NCI-H524 treated with DMSO at 0.1 percent for 48 hours (cell line): ENCODE data around the gene MEPCE.
"Not testable (repeated sequence)": the region's sequence is repeated elsewhere in the genome, so short reads cannot be mapped to it uniquely, and the experiment has no call there.

Source experiments
- DNase-seq: peaks from one replicate; lab custom pipeline; 2025; lab: John Stamatoyannopoulos, UW

The MEPCE gene, protein sequence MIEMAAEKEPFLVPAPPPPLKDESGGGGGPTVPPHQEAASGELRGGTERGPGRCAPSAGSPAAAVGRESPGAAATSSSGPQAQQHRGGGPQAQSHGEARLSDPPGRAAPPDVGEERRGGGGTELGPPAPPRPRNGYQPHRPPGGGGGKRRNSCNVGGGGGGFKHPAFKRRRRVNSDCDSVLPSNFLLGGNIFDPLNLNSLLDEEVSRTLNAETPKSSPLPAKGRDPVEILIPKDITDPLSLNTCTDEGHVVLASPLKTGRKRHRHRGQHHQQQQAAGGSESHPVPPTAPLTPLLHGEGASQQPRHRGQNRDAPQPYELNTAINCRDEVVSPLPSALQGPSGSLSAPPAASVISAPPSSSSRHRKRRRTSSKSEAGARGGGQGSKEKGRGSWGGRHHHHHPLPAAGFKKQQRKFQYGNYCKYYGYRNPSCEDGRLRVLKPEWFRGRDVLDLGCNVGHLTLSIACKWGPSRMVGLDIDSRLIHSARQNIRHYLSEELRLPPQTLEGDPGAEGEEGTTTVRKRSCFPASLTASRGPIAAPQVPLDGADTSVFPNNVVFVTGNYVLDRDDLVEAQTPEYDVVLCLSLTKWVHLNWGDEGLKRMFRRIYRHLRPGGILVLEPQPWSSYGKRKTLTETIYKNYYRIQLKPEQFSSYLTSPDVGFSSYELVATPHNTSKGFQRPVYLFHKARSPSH

DNA sequence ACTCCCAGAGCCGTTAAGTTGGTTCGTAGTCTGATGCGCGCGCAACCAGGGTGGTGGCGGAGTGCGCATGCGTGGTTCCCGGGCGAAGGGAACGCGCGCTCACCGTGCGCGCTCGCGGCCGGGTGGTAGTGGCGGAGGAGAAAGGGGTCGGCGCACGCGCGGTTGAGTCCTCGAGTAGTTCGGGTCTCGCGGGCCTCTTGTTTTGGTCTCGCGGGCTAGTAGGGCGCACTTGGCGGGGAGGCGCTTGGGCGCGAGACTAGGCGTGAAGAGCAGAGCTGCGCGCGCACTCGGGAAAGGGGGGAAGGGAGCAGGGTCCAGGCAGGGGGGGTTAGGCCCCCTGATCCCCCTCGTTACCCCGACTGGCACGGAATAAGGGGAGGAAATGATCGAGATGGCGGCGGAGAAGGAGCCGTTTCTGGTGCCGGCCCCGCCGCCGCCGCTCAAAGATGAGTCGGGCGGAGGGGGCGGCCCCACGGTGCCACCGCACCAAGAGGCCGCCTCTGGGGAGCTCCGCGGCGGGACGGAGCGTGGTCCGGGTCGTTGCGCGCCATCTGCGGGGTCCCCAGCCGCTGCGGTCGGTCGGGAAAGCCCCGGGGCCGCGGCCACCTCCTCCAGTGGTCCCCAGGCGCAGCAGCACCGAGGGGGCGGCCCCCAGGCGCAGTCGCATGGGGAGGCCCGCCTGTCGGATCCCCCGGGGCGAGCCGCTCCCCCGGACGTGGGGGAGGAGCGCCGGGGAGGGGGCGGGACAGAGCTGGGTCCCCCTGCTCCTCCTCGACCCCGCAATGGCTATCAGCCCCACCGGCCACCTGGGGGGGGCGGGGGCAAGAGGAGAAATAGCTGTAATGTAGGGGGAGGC, at the start of gene MEPCE:
TSS of gene MEPCE (plus strand) at position 195 of the 856 bp plus-strand sequence. CDS start at position 383, 188 bp downstream.
- DNase-seq: peak; percentile 68

DNA sequence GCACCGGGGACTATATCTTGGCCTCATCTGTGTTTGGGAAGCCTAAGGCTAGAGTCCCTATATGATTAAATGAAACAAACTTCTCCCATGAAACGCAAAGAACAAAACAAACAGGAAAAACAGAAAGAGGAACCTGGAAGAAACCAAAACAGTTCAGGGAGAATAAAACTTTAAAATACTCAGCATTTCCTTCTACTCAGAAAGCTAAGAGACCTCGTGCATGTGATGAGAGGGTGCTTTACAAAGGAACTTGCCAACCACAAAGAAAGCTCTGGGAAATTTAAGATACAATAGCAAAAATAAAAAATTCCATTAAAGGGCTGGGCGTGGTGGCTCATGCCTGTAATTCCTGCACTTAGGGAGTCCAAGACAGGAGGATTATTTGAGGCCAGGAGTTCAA, 49.4 kb upstream of the MEPCE start:
- no peak for DNase-seq

DNA sequence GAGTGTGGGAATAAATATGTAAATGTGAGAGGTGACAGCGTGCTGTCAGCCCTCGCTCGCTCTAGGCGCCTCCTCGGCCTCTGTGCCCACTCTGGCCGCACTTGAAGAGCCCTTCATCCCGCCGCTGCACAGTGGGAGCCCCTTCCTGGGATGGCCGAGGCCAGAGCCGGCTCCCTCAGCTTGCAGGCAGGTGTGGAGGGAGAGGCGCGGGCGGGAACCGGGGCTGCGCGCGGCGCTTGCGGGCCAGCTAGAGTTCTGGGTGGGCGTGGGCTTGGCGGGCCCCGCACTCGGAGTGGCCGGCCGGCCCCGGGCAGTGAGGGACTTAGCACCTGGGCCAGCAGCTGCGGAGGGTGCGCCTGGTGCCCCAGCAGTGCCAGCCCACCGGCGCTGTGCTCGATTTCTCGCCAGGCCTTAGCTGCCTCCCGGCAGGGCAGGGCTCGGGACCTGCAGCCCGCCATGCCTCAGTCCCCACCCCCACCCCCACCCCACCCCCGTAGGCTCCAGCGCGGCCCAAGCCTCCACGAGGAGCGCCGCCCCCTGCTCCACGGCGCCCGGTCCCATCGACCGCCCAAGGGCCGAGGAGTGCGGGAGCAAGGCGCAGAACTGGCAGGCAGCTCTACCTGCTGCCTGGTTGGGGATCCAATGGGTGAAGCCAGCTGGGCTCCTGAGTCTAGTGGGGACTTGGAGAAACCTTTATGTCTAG, 47.9 kb upstream of the MEPCE start:
- DNase-seq: not testable (repeated sequence)

DNA sequence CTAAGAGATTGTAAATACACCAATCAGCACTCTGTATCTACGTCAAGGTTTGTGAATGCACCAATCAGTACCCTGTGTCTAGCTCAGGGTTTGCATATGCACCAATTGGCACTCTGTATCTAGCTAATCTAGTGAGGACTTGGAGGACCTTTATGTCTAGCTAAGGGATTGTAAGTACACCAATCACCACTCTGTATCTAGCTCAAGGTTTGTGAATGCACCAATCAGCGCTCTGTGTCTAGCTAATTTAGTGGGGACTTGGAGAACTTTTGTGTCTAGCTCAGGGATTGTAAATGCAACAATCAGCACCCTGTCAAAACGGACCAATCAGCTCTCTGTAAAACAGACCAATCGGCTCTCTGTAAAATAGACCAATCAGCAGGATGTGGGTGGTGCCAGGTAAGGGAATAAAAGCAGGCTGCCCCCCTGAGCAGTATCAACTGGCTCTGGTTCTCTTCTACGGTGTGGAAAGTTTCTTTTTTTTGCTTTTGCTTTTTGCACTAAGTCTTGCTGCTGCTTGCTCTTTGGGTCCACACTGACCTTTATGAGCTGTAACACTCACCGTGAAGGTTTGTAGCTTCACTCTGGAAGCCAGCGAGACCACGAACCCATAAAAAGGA, 47.3 kb upstream of the MEPCE start:
- DNase-seq: not testable (repeated sequence)

DNA sequence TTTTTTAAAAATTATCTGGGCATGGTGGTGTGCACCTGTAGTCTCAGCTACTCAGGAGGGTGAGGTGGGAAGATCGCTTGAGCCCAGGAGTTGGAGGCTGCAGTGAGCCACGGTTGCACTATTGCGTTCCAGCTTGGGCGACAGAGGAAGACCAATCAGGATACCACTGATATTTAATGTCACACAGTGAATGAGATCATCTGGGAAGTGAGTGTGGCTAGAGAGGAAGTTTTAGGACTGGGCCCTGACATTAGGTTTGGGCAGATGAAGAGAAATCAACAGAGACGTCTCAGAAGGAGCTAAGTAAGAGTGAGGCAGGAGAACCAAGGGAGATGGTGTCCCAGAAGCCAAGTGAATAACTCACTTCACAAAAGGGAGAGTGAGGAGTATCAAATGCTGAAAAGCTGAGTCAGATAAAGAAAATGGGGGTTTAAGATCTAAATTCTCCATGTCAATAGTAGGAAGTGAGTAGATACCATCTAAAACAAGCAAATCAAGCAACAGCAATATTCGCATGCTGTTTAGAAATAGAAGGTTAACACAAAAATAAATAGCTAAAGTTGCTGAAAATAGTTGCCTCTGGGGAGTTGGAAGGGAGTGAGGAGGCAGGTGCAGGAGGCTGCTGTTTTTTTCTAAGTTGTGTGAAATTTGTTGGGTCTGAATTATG, 44.9 kb upstream of the MEPCE start:
- no peak for DNase-seq

DNA sequence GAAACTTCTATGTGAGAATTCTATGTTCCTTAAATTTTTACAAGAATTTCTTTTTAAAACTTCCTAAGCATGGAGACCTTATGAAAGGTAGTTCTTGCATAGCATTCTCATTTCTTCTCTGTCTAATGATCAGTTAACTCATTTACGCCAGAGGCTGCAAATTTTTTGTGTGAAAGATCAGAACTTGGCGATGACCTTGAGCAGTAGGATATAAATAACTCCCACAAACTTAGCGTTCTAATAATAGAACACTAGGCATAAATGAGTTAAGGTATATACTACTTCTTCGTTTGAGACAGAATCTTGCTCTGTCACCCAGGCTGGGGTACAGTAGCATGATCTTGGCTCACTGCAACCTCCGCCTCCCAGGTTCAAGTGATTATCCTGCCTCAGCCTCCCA, 42.7 kb upstream of the MEPCE start:
- no peak for DNase-seq

DNA sequence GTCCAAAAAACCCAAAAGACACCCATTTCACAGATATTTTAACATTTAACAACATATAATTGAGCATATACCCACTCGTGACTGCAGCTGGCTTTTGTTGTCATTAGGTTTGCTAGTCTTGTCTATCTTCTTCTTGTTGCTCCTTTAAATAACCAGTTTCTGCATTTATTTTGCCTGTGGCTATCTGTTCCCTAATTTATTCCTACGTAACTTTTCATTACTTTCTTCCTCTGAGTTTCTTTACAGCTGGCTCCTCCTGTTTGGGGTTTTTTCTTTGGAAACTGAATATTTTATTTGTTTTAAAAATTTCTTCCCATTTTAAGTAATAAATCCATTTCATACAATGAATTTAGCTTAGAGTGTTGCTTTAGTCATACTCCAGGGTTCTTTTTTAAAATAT, 41.9 kb upstream of the MEPCE start:
- no peak for DNase-seq

DNA sequence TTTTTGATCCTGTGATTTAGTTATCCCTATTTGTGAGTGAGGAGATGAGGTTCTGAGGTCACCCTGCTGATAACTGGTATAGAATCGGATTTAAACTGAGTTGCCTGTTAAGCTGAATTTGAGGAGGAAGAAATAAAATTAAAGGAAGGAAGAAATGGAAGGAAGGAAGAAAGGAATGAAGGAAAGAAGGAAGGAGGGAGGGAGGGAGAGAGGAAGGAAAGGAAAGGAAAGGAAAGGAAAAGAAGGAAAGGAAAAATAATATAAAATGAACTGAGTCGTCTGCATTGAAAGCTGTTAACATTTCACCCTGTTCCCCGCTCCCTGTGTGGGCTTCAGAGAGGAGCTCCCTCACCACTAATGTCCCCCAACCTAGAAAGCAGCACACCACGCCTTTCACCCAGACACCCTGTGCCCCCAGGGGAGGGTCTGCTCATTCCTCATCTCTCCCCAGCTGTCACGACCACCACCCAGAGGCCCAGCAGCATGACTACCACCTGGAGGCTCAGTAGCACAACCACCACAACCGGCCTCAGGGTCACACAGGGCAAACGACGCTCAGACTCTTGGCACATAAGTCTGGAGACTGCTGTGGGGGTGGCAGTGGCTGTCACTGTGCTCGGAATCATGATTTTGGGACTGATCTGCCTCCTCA, 40.1 kb upstream of the MEPCE start:
- DNase-seq: no peak

DNA sequence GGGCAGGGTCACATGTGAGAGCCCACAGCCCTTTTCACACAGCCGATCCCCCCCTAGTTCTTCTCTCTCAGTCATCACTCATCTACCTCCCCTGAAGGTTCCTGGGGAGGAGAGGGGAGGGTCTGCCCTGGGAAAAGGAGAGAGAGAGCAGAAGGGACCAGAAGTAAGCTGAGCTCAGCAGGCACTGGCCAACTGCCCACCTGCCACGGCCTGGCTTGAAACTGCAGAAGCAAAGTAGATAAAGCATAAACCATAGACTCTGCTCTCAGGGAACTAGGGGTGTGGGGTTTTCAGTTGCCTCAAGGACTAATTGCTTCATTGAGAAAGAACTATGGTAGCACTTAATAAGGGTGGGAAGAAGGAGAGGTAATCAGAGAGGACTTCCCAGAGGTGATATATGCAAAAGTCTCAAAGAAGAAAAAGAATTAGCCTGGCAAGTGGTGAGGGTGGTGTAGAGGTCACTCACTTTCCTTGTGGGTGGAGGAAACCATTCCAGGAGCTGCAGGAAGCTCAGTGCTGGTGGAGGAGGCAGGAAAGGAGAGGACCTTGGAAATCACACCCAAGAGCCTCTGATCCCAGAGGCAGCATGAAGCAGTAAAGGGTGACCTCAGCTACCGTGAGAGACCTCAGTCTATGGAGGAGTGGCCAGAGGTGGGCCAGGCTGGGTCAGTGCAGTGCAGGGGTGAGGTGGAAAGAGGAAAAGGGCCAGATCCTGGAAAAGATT, 39.2 kb upstream of the MEPCE start:
- no peak for DNase-seq

DNA sequence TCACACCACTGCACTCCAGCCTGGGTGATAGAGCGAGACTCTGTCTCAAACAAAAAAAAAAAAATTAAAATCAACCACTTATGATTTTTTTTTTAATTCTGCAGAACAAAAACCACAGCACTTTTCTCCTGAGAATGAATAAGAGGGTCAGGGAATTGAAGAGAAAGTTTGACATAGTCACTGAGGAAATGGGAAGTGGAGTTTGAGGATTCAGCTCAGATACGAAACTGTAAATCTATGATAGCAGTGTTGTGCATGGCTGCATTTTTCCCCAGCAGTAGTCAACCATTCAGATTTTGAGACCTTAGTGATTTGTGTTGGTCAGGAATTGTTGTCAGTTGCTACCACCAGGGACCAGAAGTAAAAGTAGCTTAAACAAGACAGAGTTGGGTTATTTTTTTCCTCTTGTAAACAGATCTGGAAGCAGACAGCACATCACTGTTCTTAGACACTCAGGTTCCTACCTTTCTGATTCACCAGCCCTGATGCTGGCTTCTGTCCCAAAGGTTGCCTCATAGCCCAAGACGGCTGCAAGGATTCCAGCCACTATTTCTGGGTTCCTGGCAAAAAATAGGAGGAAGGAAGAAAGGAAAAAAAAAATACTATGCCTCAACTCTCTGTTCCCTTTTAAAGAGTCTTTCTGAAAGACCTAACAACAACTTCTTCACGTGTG, 36.3 kb upstream of the MEPCE start:
- no peak for DNase-seq

DNA sequence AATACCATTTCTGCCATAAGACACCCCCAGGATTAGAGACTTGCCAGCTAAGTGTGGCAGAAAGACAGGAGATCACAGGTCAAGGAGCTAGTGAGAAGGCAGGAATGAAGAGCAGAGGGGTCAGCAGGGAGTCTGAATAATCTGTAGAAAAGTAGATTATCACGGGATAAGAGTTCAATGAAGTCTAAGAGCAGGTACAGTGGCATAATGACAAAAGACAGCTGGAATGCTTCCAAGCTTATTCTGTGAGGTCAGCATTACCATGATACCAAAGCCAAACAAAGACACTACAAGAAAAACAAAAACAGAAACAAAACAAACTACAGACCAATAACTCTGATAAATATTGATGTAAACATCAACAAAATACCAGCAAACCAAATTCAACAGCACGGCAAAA, 35.6 kb upstream of the MEPCE start:
- no peak for DNase-seq

DNA sequence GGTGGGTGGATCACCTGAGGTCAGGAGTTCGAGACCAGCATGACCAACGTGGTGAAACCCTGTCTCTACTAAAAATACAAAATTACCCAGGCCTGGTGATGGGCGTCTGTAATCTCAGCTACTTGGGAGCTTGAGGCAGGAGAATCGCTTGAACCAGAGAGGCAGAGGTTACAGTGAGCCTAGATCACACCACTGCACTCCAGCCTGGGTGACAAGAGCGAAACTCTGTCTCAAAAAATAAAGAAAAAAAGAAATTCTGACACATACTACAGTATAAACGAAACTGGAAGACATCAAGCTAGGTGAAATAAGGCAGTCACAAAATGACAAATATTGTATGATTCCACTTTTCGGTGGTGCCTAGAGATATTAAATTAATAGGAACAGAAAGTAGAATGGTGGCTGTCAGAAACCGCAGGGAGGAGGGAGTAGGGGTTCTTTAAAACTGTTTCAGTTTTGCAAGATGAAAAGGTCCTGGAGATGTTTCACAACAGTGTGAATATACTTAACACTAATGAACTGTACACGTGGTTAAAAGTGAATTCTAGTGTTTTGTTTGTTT, 33.1 kb upstream of the MEPCE start:
- no peak for DNase-seq

DNA sequence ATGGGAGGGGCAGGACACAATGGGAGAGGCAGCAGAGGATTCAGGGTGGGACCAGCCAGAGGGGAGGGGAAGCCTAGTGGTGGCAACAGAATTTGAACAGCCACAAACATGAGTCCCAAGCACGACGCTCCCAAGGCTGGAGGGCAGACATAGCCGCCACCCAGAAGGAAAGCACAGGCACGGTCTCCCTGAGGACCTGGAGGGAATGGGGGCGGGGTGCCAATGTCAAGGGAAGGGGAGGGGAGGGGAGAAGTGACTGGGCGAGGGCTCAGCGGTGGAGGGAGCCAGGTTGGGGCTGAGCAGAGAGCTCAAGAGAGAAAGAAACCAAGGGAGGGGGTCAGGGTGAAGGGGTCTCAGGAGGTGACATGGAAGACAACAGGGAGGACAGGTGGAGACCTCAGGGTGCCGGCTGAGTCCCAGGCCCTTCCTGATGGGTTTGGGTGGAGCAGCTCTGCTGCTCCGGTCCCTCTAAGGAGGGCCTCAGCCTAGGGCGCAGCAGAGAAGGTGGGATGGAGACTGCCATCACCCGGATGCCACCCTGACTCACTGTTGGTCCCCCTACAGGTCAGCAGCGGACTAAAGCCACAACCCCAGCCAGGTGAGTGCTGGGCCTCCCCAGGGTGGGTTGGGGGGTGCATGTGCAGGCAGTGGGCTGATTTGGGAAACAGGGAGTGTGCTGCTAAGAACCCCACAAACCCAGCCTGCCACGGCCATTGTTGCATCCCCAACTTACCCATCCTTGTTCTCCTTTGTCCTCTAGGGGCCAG, 32.1 kb upstream of the MEPCE start:
- no peak for DNase-seq

DNA sequence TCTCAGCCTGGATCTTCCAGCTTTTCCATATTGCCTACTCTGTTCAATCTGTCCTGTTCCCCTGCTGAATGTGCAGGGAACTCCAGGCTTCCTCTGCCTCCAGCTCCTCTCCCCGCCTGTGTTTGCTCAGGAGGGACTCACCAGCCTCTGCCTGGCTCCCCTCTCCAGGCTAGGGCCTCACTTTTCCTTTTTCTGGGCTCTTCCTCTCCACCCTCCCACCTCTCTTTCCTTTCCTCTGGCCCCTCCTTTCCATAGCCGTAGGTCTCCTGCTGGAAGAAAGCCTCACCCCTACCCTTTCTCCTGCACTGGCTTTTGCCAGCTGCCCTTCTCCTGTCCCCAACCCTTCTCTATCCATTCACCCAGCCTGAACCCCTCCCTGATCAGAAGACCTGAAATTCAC, 31.4 kb upstream of the MEPCE start:
- DNase-seq: no peak

DNA sequence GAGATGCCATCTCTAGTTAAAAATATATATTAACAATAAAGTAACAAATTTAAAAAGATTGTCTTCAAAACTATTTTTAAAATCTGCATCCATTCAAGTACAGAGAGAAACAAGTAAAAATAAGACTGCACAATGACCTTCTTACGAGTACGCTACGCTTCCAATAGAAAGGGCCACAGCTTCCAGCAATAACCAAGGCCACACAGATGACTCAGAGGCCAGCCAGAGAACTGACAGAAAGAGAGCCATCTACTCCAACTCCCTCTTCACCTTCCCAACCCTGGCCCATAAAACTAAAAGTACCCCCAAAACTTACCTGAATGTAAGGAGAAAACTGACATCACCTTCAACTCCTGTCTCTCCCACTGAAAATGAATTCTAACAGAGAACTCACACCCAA, 29.6 kb upstream of the MEPCE start:
- no peak for DNase-seq

DNA sequence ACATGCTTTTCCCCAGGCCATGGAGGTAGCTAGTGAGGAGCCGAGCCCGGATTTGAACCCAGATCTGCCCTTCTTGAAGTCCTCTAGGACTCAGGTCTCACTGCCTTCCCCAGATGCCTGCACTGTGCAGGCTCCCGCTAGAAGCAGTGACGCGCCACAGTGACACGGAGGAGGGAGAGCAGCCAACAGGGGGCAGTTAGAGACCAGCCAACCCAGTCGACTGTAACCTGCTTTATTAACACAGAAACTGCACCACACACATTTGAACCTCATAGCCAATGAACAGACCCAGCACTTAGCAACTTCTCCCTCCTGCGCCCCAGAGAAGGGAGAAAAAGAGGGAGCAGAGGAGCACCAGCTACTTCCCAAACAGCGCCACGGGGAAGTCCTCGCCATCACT, 29.0 kb upstream of the MEPCE start:
- no peak for DNase-seq

DNA sequence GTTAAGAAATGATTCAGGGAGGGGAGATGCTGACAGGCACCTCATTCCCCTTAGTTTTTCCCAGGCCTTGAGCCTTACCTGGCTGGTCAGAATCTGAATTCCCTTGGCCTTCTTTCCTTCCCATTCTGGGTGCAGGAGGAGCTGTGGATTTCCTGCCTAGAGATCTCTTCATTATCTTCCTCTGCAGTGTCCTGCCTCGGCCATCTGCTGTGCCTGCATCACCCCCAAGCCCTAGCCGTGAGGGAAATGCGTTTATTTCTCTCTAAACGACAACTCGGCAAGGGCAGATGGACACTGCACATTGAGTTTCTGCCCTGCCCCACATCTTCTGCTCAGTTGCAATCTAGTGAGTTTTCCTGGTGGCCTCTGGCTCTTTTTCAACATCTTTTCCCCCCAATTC, 27.8 kb upstream of the MEPCE start:
- DNase-seq: no peak

DNA sequence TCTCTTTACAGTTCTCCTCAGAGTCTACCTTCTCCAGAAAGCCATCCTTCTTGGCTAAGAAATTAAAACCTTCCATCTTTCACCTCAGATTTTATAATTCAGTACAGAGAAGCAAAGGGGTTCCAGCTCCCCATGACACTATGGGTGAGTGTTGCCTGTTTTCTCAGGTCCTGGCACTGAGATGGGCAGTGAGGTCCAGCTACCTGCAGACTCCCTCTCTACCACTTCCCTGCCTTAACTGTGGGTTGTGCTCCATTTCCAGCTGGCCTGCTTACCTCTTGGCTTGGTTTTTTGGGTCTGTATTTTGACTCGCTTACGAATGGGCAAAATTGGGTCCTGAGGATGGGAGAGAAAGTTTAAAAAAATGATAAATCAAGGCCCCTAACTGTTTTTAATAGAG, 27.4 kb upstream of the MEPCE start:
- DNase-seq: no peak
